HepG2 (cell line): ENCODE data around the gene CEACAM21. TPM values are rescaled to one million over a fixed set of nuclear protein-coding genes. Genes with fewer than 3 reads are reported as not detected.

ENCODE experiments used
- ATAC-seq: fragments of 200-7000 bp; cut with Tn5 transposase; 3 replicates; pipeline ENCODE4 v1.9.1; 2020; ENCODE audit warnings: mild to moderate bottlenecking, moderate library complexity
- BruUV-seq: library from RNA; stranded (reverse); fragments of 400-500 nt; replicated peaks from 2 replicates; lab custom pipeline; 2021; lab: Mats Ljungman, UMichigan
- CTCF ChIA-PET: fragments of 300-600 bp; formaldehyde crosslinking; extraction: SDS; loops from one replicate; lab custom pipeline; 2021; ENCODE audit warnings: low total read pairs, inconsistent platforms, low intra/inter-chr PET ratio; lab: Yijun Ruan, JAX
- POLR2A ChIA-PET: fragments of 350-600 bp; sonication (Branson Sonifier 250); formaldehyde crosslinking; loops from one replicate; lab custom pipeline; 2020; ENCODE audit warnings: antibody characterized with exemption, inconsistent platforms; lab: Yijun Ruan, JAX
- DNase-seq: peaks from one replicate; pipeline ENCODE4 v3.0.0-alpha.2; 2015; ENCODE audit warnings: low spot score
- FAIRE-seq: peaks from 3 replicates; lab custom pipeline; 2011; peaks lifted over from hg19 to GRCh38; lab: Jason Lieb, UNC
- H2AFZ ChIP-seq: one replicate; pipeline ENCODE4 v1.6.1; 2011; ENCODE audit warnings: low read length, inconsistent platforms
- H3K27ac ChIP-seq: fragments of 300-600 bp; 3 replicates; pipeline ENCODE4 v1.8.0; 2011; ENCODE audit warnings: mixed run types, mild to moderate bottlenecking, mixed read lengths, low read length, inconsistent platforms; ENCODE audit not compliant: insufficient read depth; ENCODE audit errors: extremely low read length
- H3K27me3 ChIP-seq, 2 experiments: fragments of 200-600 bp in 1 of 2; 2 replicates in 1 of 2; 3 replicates in 1 of 2; pipeline versions ENCODE4 v1.6.0 to v1.8.0; 2011; ENCODE audit warnings: low read length in 2 of 2, mild to moderate bottlenecking in 2 of 2, moderate library complexity in 2 of 2, inconsistent platforms in 1 of 2; ENCODE audit not compliant: insufficient read depth in 2 of 2, control insufficient read depth in 1 of 2
- H3K36me3 ChIP-seq, 2 experiments: fragments of 200-600 bp in 1 of 2; replicated peaks in 1 of 2; 2 replicates in 1 of 2; 3 replicates in 1 of 2; pipeline versions ENCODE4 v1.5.1 to v1.8.0; 2011; ENCODE audit warnings: low read length in 2 of 2, inconsistent platforms in 1 of 2; ENCODE audit not compliant: insufficient read depth in 2 of 2, control insufficient read depth in 1 of 2
- H3K4me1 ChIP-seq: 2 replicates; pipeline ENCODE4 v1.5.1; 2012; ENCODE audit warnings: low read length, inconsistent platforms; ENCODE audit not compliant: insufficient read depth
- H3K4me2 ChIP-seq: 2 replicates; pipeline ENCODE4 v1.6.0; 2011; ENCODE audit warnings: low read depth, low read length, inconsistent platforms
- H3K4me3 ChIP-seq, 3 experiments: fragments of 200-600 bp in 1 of 3; sonication (generic), shearing (Covaris generic) in 1 of 3; replicated peaks in 1 of 3; 2 replicates each; pipeline ENCODE4 v1.5.1; 2011 to 2016; ENCODE audit warnings: low read length in 3 of 3, inconsistent platforms in 2 of 3, low read depth in 2 of 3, mild to moderate bottlenecking in 2 of 3, control low read depth in 1 of 3, mixed read lengths in 1 of 3; ENCODE audit not compliant: insufficient read depth in 1 of 3
- H3K79me2 ChIP-seq: one replicate; pipeline ENCODE4 v1.6.1; 2011; ENCODE audit warnings: low read length, inconsistent platforms; ENCODE audit not compliant: insufficient read depth
- H3K9ac ChIP-seq: 2 replicates; pipeline ENCODE4 v1.6.0; 2011; ENCODE audit warnings: mild to moderate bottlenecking, low read depth, low read length, inconsistent platforms; ENCODE audit not compliant: insufficient read depth
- H3K9me3 ChIP-seq: 2 replicates; pipeline ENCODE4 v1.5.1; 2012; ENCODE audit warnings: mild to moderate bottlenecking, low read length
- H4K20me1 ChIP-seq: 2 replicates; pipeline ENCODE4 v1.6.0; 2011; ENCODE audit warnings: inconsistent platforms, mild to moderate bottlenecking, low read length, moderate library complexity; ENCODE audit not compliant: insufficient read depth
- HNRNPL ChIP-seq: fragments of 200-400 bp; formaldehyde crosslinking; IDR thresholded peaks from 2 replicates; pipeline ENCODE4 v1.6.1; 2017; ENCODE audit warnings: mild to moderate bottlenecking, low read depth, low read length
- MAFF ChIP-seq: IDR thresholded peaks from 2 replicates; pipeline ENCODE4 v1.6.1; 2011; ENCODE audit warnings: low read depth, low read length, improper control_type of control experiment
- MAFK ChIP-seq, 2 experiments: IDR thresholded peaks in 1 of 2; conservative IDR thresholded peaks in 1 of 2; 2 replicates each; pipeline ENCODE4 v1.6.1; 2011; ENCODE audit warnings: improper control_type of control experiment in 2 of 2, low read length in 2 of 2
- MNT ChIP-seq: fragments of 450-650 bp; IDR thresholded peaks from 2 replicates; pipeline ENCODE4 v1.6.1; 2016
- MTF1 ChIP-seq: sonication (generic); formaldehyde crosslinking; IDR thresholded peaks from 2 replicates; pipeline ENCODE4 v1.5.0; 2020; ENCODE audit warnings: missing genetic modification reagents
- SMC3 ChIP-seq: IDR thresholded peaks from 2 replicates; pipeline ENCODE4 v1.6.1; 2011; ENCODE audit warnings: low read length, improper control_type of control experiment
- ZBTB4 ChIP-seq: sonication (generic); formaldehyde crosslinking; IDR thresholded peaks from 2 replicates; pipeline ENCODE4 v1.4.0; 2020; ENCODE audit warnings: missing genetic modification reagents, mild to moderate bottlenecking, borderline replicate concordance
- ZMAT3 ChIP-seq: sonication (generic); formaldehyde crosslinking; conservative IDR thresholded peaks from 2 replicates; pipeline ENCODE4 v1.7.0; 2021; ENCODE audit warnings: missing genetic modification reagents
- ZNF430 ChIP-seq: sonication (generic); formaldehyde crosslinking; IDR thresholded peaks from 2 replicates; pipeline ENCODE4 v1.9.0; 2021; ENCODE audit warnings: mild to moderate bottlenecking, missing genetic modification reagents
- ZNF576 ChIP-seq: sonication (generic); formaldehyde crosslinking; IDR thresholded peaks from 2 replicates; pipeline ENCODE4 v1.4.0; 2020; ENCODE audit warnings: mild to moderate bottlenecking, missing genetic modification reagents
- ZSCAN12 ChIP-seq: sonication (generic); formaldehyde crosslinking; IDR thresholded peaks from 2 replicates; pipeline ENCODE4 v1.9.0; 2021; ENCODE audit warnings: mild to moderate bottlenecking, missing genetic modification reagents
- WGBS: methylation state at CpG from one replicate; pipeline ENCODE4 v1.1.6; 2017; ENCODE audit warnings: low lambda C conversion rate; 5-methylcytosine and 5-hydroxymethylcytosine counted together
- in situ Hi-C: cut with HindIII; loops from 2 replicates; pipeline ENCODE4 v1.10.0; 2017; ENCODE audit warnings: low pct_unique_long_range_greater_than_20kb; ENCODE audit not compliant: extremely low pct_ligation_motif_present
- intact Hi-C: fragments of 100-400 bp; cut with micrococcal nuclease; formaldehyde crosslinking; loops from one replicate; pipeline ENCODE4 v1.10.0; 2022; ENCODE audit not compliant: unreplicated experiment
- polyA plus RNA-seq, 8 experiments: library from polyadenylated mRNA; depleted of rRNA in 3 of 8; stranded (reverse) in 7 of 8; unstranded in 1 of 8; fragments of >200 nt; fragmentation: Illumina TruSeq in 4 of 8; extraction: Trizol in 4 of 8; gene quantifications; 2 replicates each; pipeline versions ENCODE4 v1.2.1 to v1.2.3, GENCODE V29; 2011 to 2016; ENCODE audit warnings: low read depth in 4 of 8, missing spikeins in 1 of 8, mixed read lengths in 1 of 8; ENCODE audit not compliant: insufficient read depth in 1 of 8
- total RNA-seq, 5 experiments: library from RNA; depleted of rRNA; stranded (reverse); fragments of >200 nt; fragmentation: Illumina TruSeq; extraction: Trizol; gene quantifications; 2 replicates each; pipeline ENCODE4 v1.2.3, GENCODE V29; 2016; ENCODE audit warnings: low read depth in 1 of 5

The CEACAM21 gene
- total and polyA plus RNA-seq, 2 of the 13 experiments (the other 11 are each of a cell fraction or from before 2014, with no cell fraction given) = 0.05 TPM; not detected in 1

- TF ChIP-seq ZBTB4 (CRISPR knock-in tag) = no peak
- no peak for TF ChIP-seq MTF1 (CRISPR knock-in tag)
- TF ChIP-seq MNT = no peak
- no peak for TF ChIP-seq HNRNPL
- TF ChIP-seq ZNF430 = no peak
- no peak for TF ChIP-seq ZNF576 (CRISPR knock-in tag)
These were observed 28.4 kb upstream of the CEACAM21 start (continued) for GRCh38 chr19:41547569-41547968.

GRCh38 chr19:41548047-41548446, 27.9 kb upstream of the CEACAM21 start:
- POLR2A ChIA-PET = no interaction called here

More at GRCh38 chr19:41548047-41548446, 27.9 kb upstream of the CEACAM21 start:
- H3K27ac ChIP-seq = no peak overlapping the region
- no peak overlapping the region for H2AFZ ChIP-seq
- no peak overlapping the region for H3K4me2 ChIP-seq
- CTCF ChIA-PET = no interaction called here
- H3K9ac ChIP-seq = no peak overlapping the region
- H3K4me1 ChIP-seq = peaks cover 9% of the 10 kb centered on the region
- no peak for ATAC-seq
- no peak for DNase-seq
- H3K4me3 ChIP-seq = no peak overlapping the region
- intact Hi-C loops = no loop called here
- H3K36me3 ChIP-seq = no peaks in the 10 kb centered on the region
- TF ChIP-seq MAFK (conservative IDR thresholded peaks at IDR 0.05 in 1 of 2, IDR thresholded peaks at IDR 0.05 in 1 of 2; ENCODE audit: low read length in 2 of 2) (peak in 1 of 2 experiments; percentile 67; a peak in 3 of 4 replicates), SMC3 (no peak), ZMAT3 (CRISPR knock-in tag) (no peak), MAFF (peak; percentile 55), ZSCAN12 (CRISPR knock-in tag) (no peak)
- FAIRE-seq = no peak
- in situ Hi-C loops = no loop called here
- no peaks in the 10 kb centered on the region for H3K9me3 ChIP-seq
- peaks cover 1 to 33% of the 10 kb centered on the region in 2 experiments; a peak in 3 of 5 replicates for H3K27me3 ChIP-seq
- BruUV-seq = no TSS peak
- WGBS = under 1% methylated on average over 4 of the region's 4 CpGs
- no peaks in the 10 kb centered on the region for H4K20me1 ChIP-seq
- H3K79me2 ChIP-seq = no peaks in the 10 kb centered on the region
